22Rv1 (cell line): ENCODE measurements around the gene PATE1.
"Not testable (repeated sequence)": the region's sequence is repeated elsewhere in the genome, so short reads cannot be mapped to it uniquely, and the experiment has no call there.

Experiments used
- H3K27ac ChIP-seq: fragments of 450-650 bp; 2 replicates; pipeline ENCODE4 v1.5.1; 2017
- CTCF ChIP-seq: fragments of 450-650 bp; IDR thresholded peaks from 2 replicates; pipeline ENCODE4 v1.5.1; 2017; ENCODE audit warnings: mild to moderate bottlenecking
- ZFX ChIP-seq: fragments of 450-650 bp; IDR thresholded peaks from 2 replicates; pipeline ENCODE4 v1.6.1; 2017; ENCODE audit warnings: antibody characterized with exemption, borderline replicate concordance

PATE1 gene

GRCh38 chr11:125745979-125746378 lies at the start of gene PATE1:
Gene PATE1 (plus strand): TSS chr11:125746279. CDS start chr11:125746305, 26 bp downstream.
- H3K27ac ChIP-seq = no peak within 1 kb of the TSS
- TF ChIP-seq CTCF = no peak
- no peak for TF ChIP-seq ZFX

- TF ChIP-seq CTCF (no peak), ZFX (no peak)
- no peak overlapping the region for H3K27ac ChIP-seq
These were observed 45.0 kb upstream of the PATE1 start for GRCh38 chr11:125701018-125701610.

- H3K27ac ChIP-seq = no peak overlapping the region
- TF ChIP-seq ZFX (no peak), CTCF (no peak)
These were observed 44.0 kb upstream of the PATE1 start for GRCh38 chr11:125701858-125702621.

- H3K27ac ChIP-seq = not testable (repeated sequence)
These were observed 41.4 kb upstream of the PATE1 start for GRCh38 chr11:125704686-125705085.

GRCh38 chr11:125720781-125721180 lies 25.3 kb upstream of the PATE1 start:
- TF ChIP-seq CTCF = no peak
- no peak for TF ChIP-seq ZFX
- H3K27ac ChIP-seq = no peak overlapping the region

GRCh38 chr11:125724125-125724524 lies 22.0 kb upstream of the PATE1 start:
- no peak overlapping the region for H3K27ac ChIP-seq
- TF ChIP-seq ZFX (no peak), CTCF (peak; percentile 21; the same call in 1 of the 2 replicates)

- TF ChIP-seq ZFX (no peak), CTCF (no peak)
These were observed 17.1 kb upstream of the PATE1 start for GRCh38 chr11:125728969-125729368.

More at GRCh38 chr11:125728969-125729368, 17.1 kb upstream of the PATE1 start:
- H3K27ac ChIP-seq = no peak overlapping the region
